SU-DHL-6 (cell line): ENCODE measurements around the gene MYO7B.

Experiments
- H2AFZ ChIP-seq: fragments of 200-600 bp; sonication (generic); 2 replicates; pipeline ENCODE4 v1.6.1; 2014; ENCODE audit warnings: low read depth, mild to moderate bottlenecking, moderate library complexity, mixed read lengths, antibody characterized with exemption, low read length; ENCODE audit not compliant: severe bottlenecking
- H3F3A ChIP-seq: fragments of 200-600 bp; shearing (Covaris generic); 2 replicates; pipeline ENCODE4 v1.6.0; 2016; ENCODE audit warnings: antibody characterized with exemption, mild to moderate bottlenecking; ENCODE audit not compliant: insufficient read depth
- H3K27ac ChIP-seq: fragments of 200-600 bp; sonication (generic); 2 replicates; pipeline ENCODE4 v1.5.1; 2016; ENCODE audit warnings: low read depth, mild to moderate bottlenecking, low read length, moderate library complexity, mixed read lengths
- H3K27me3 ChIP-seq: fragments of 200-600 bp; sonication (generic), shearing (Covaris generic); 2 replicates; pipeline ENCODE4 v1.6.0; 2014; ENCODE audit warnings: mild to moderate bottlenecking, low read length
- H3K36me3 ChIP-seq: fragments of 200-600 bp; sonication (generic); 2 replicates; pipeline ENCODE4 v1.6.1; 2014; ENCODE audit warnings: mild to moderate bottlenecking, low read length, mixed read lengths
- H3K4me2 ChIP-seq: fragments of 300-600, 200-600 bp; shearing (Covaris generic), sonication (generic); 2 replicates; pipeline ENCODE4 v1.6.0; 2014; ENCODE audit warnings: low read length, low read depth, mild to moderate bottlenecking; ENCODE audit not compliant: poor library complexity, severe bottlenecking
- H3K4me3 ChIP-seq: fragments of 200-600 bp; sonication (generic); 2 replicates; pipeline ENCODE4 v1.5.1; 2014; ENCODE audit warnings: antibody characterized with exemption, low read length, mild to moderate bottlenecking, mixed read lengths; ENCODE audit not compliant: insufficient read depth, poor library complexity, severe bottlenecking
- H3K79me2 ChIP-seq: fragments of 200-600 bp; sonication (generic); 2 replicates; pipeline ENCODE4 v1.6.1; 2014; ENCODE audit warnings: mild to moderate bottlenecking, low read length, moderate library complexity; ENCODE audit not compliant: insufficient read depth
- H3K9ac ChIP-seq: fragments of 200-600 bp; sonication (generic); 2 replicates; pipeline ENCODE4 v1.7.0; 2014; ENCODE audit warnings: mild to moderate bottlenecking, low read length
- H3K9me2 ChIP-seq: fragments of 200-600 bp; sonication (generic); replicated peaks from 2 replicates; pipeline ENCODE4 v1.6.1; 2014; ENCODE audit warnings: low read length; ENCODE audit not compliant: insufficient read depth
- H3K9me3 ChIP-seq: fragments of 200-600 bp; sonication (generic); 2 replicates; pipeline ENCODE4 v1.6.1; 2014; ENCODE audit warnings: low read length, mixed read lengths; ENCODE audit not compliant: insufficient read depth
- H4K20me1 ChIP-seq: fragments of 200-600 bp; sonication (generic); 2 replicates; pipeline ENCODE4 v1.6.1; 2014; ENCODE audit warnings: low read depth, mild to moderate bottlenecking, antibody characterized with exemption, low read length, moderate library complexity, mixed read lengths
- CTCF ChIP-seq: fragments of 200-600 bp; sonication (generic); IDR thresholded peaks from one replicate; pipeline ENCODE4 v1.5.1; 2017; ENCODE audit warnings: antibody characterized with exemption, mild to moderate bottlenecking, low read length, moderate library complexity; ENCODE audit not compliant: insufficient read depth, poor library complexity, severe bottlenecking
- EZH2phosphoT487 ChIP-seq: fragments of 200-600 bp; sonication (generic), shearing (Covaris generic); conservative IDR thresholded peaks from 2 replicates; pipeline ENCODE4 v1.6.1; 2018; ENCODE audit warnings: mild to moderate bottlenecking, antibody characterized with exemption, low read length, moderate library complexity, mixed read lengths

Gene MYO7B

GRCh38 chr2:127640082-127641072 is 104.9 kb downstream of the MYO7B start:
- Histone ChIP-seq H4K20me1 (no peaks in the 10 kb centered on the region), H3K79me2 (no peaks in the 10 kb centered on the region), H3K4me2 (no peak overlapping the region), H3K9me2 (no peaks in the 10 kb centered on the region), H3K27ac (no peak overlapping the region), H3K36me3 (no peaks in the 10 kb centered on the region), H3K4me3 (no peak overlapping the region), H3K27me3 (no peaks in the 10 kb centered on the region), H3F3A (no peaks in the 10 kb centered on the region), H2AFZ (no peak overlapping the region), H3K9ac (no peak overlapping the region), H3K9me3 (no peaks in the 10 kb centered on the region)
- no peak for TF ChIP-seq EZH2phosphoT487
- no peak for TF ChIP-seq CTCF

GRCh38 chr2:127641133-127641532 is 105.7 kb downstream of the MYO7B start:
- Histone ChIP-seq H3K27ac (no peak overlapping the region), H4K20me1 (no peaks in the 10 kb centered on the region), H3K4me2 (no peak overlapping the region), H3K27me3 (no peaks in the 10 kb centered on the region), H3K79me2 (no peaks in the 10 kb centered on the region), H3K36me3 (no peaks in the 10 kb centered on the region), H3F3A (no peaks in the 10 kb centered on the region), H2AFZ (no peak overlapping the region), H3K9me3 (no peaks in the 10 kb centered on the region), H3K9me2 (no peaks in the 10 kb centered on the region), H3K9ac (no peak overlapping the region), H3K4me3 (no peak overlapping the region)
- no peak for TF ChIP-seq CTCF
- no peak for TF ChIP-seq EZH2phosphoT487

- H3K9me2 ChIP-seq, result no peaks in the 10 kb centered on the region
- no peak overlapping the region for H3K4me2 ChIP-seq
- H3K4me3 ChIP-seq, result no peak overlapping the region
- H3K79me2 ChIP-seq, result no peaks in the 10 kb centered on the region
- no peaks in the 10 kb centered on the region for H3F3A ChIP-seq
- H2AFZ ChIP-seq, result no peak overlapping the region
- H3K27ac ChIP-seq, result no peak overlapping the region
- H4K20me1 ChIP-seq, result no peaks in the 10 kb centered on the region
- H3K9ac ChIP-seq, result no peak overlapping the region
- H3K27me3 ChIP-seq, result no peaks in the 10 kb centered on the region
- H3K36me3 ChIP-seq, result no peaks in the 10 kb centered on the region
- H3K9me3 ChIP-seq, result no peaks in the 10 kb centered on the region
- TF ChIP-seq CTCF (no peak), EZH2phosphoT487 (no peak)
Measured at GRCh38 chr2:127641846-127642507, 106.5 kb downstream of the MYO7B start.
